GM12878 (cell line): ENCODE data around the gene SLC39A13.

Source experiments
- ATF3 ChIP-seq: IDR thresholded peaks from 2 replicates; pipeline ENCODE4 v1.6.1; 2011; ENCODE audit warnings: low read depth, mild to moderate bottlenecking, low read length, moderate library complexity, borderline replicate concordance; ENCODE audit errors: extremely low read depth
- CBX5 ChIP-seq: sonication (generic); IDR thresholded peaks from 2 replicates; pipeline ENCODE4 v1.6.1; 2016; ENCODE audit warnings: low read depth, moderate library complexity, mild to moderate bottlenecking, inconsistent platforms
- CEBPB ChIP-seq, 2 experiments: fragments of 150-350 bp in 1 of 2; IDR thresholded peaks; 2 replicates each; pipeline ENCODE4 v1.6.1; 2012 to 2014; ENCODE audit warnings: low read depth in 2 of 2, low read length in 2 of 2, borderline replicate concordance in 1 of 2, inconsistent platforms in 1 of 2
- MAX ChIP-seq: IDR thresholded peaks from 2 replicates; pipeline ENCODE4 v1.6.1; 2012; ENCODE audit warnings: low read depth, low read length, improper control_type of control experiment
- NRF1 ChIP-seq: conservative IDR thresholded peaks from 2 replicates; pipeline ENCODE4 v1.6.1; 2011; ENCODE audit warnings: mild to moderate bottlenecking, low read depth, low read length, improper control_type of control experiment
- RFX5 ChIP-seq: IDR thresholded peaks from 2 replicates; pipeline ENCODE4 v1.6.1; 2011; ENCODE audit warnings: low read depth, low read length, improper control_type of control experiment
- TCF3 ChIP-seq: IDR thresholded peaks from 2 replicates; pipeline ENCODE4 v1.6.1; 2012; ENCODE audit warnings: low read depth, mild to moderate bottlenecking, low read length, borderline replicate concordance; ENCODE audit not compliant: insufficient read depth
- TCF7 ChIP-seq: IDR thresholded peaks from 2 replicates; pipeline ENCODE4 v1.6.1; 2014; ENCODE audit warnings: antibody characterized with exemption, borderline replicate concordance
- TF ChIP-seq, protein P1 (sequence below), 3 experiments: IDR thresholded peaks in 2 of 3; conservative IDR thresholded peaks in 1 of 3; 2 replicates each; pipeline ENCODE4 v1.5.1; 2011; ENCODE audit warnings: low read depth in 3 of 3, low read length in 3 of 3, mild to moderate bottlenecking in 3 of 3, control low read depth in 2 of 3, moderate library complexity in 2 of 3, inconsistent platforms in 1 of 3, mixed read lengths in 1 of 3; ENCODE audit not compliant: control insufficient read depth in 2 of 3, insufficient read depth in 1 of 3; ENCODE audit errors: extremely low read depth in 1 of 3
- TF ChIP-seq, protein P2 (sequence below): fragments of 450-650 bp; IDR thresholded peaks from 2 replicates; pipeline ENCODE4 v1.6.1; 2016; ENCODE audit warnings: mild to moderate bottlenecking

DNA sequence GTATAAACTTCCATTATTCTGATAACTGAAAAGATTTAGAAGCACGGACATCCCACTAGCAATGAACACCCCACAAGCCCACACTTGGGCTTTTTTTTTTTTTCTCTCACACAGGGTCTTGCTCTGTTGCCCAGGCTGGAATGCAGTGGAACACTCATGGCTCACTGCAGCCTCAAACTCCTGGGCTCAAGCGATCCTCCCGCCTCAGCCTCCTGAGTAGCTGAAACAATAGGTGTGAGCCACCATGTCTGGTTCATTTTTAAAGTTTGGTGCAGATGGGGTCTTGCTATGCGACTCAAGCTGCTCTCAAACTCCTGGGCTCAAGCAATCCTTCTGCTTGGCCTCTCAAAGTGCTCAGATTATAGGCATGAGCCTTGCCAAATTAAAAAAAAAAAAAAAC, 37.5 kb downstream of the SLC39A13 start:
- TF ChIP-seq, protein P1, sequence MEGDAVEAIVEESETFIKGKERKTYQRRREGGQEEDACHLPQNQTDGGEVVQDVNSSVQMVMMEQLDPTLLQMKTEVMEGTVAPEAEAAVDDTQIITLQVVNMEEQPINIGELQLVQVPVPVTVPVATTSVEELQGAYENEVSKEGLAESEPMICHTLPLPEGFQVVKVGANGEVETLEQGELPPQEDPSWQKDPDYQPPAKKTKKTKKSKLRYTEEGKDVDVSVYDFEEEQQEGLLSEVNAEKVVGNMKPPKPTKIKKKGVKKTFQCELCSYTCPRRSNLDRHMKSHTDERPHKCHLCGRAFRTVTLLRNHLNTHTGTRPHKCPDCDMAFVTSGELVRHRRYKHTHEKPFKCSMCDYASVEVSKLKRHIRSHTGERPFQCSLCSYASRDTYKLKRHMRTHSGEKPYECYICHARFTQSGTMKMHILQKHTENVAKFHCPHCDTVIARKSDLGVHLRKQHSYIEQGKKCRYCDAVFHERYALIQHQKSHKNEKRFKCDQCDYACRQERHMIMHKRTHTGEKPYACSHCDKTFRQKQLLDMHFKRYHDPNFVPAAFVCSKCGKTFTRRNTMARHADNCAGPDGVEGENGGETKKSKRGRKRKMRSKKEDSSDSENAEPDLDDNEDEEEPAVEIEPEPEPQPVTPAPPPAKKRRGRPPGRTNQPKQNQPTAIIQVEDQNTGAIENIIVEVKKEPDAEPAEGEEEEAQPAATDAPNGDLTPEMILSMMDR (IDR thresholded peaks at IDR 0.05 in 2 of 3, conservative IDR thresholded peaks at IDR 0.05 in 1 of 3; ENCODE audit: control insufficient read depth in 2 of 3, extremely low read depth in 1 of 3, insufficient read depth in 1 of 3, low read depth in 3 of 3, low read length in 3 of 3): no peak
- TF ChIP-seq TCF7 (no peak), CEBPB (IDR thresholded peaks at IDR 0.05; ENCODE audit: borderline replicate concordance in 1 of 2, low read depth in 2 of 2, low read length in 2 of 2) (no peak), CBX5 (no peak), NRF1 (no peak), ATF3 (no peak), MAX (no peak), RFX5 (no peak), TCF3 (no peak)
- TF ChIP-seq, protein P2, sequence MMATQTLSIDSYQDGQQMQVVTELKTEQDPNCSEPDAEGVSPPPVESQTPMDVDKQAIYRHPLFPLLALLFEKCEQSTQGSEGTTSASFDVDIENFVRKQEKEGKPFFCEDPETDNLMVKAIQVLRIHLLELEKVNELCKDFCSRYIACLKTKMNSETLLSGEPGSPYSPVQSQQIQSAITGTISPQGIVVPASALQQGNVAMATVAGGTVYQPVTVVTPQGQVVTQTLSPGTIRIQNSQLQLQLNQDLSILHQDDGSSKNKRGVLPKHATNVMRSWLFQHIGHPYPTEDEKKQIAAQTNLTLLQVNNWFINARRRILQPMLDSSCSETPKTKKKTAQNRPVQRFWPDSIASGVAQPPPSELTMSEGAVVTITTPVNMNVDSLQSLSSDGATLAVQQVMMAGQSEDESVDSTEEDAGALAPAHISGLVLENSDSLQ: no peak
